ENCODE measurements around the gene PAX1. TPM values are rescaled to one million over a fixed set of nuclear protein-coding genes. Genes with fewer than 3 reads are reported as not detected.

Gene PAX1
- not detected in 2 replicates for total RNA-seq

GRCh38 chr20:21705575-21706260 is at the start of gene PAX1:
PAX1 (plus strand) TSS chr20:21705664; CDS start chr20:21705713, 49 bp downstream.

Other genes starting within 250 kb of the PAX1 start
- gene NKX2-2, start 191.6 kb upstream of the PAX1 start, total RNA-seq = not detected in 2 replicates

All from cardiac atrium fibroblast (primary cell).